K562 (cell line): Measurements from ENCODE around the gene TK1. TPM values are rescaled to one million over a fixed set of nuclear protein-coding genes. Genes with fewer than 3 reads are reported as not detected.

Experiments used
- CAMTA2 ChIP-seq: fragments of 250-450 bp; sonication (Bioruptor Pico); conservative IDR thresholded peaks from 2 replicates; pipeline ENCODE4 v1.5.1; 2022
- DIDO1 ChIP-seq: fragments of 450-650 bp; IDR thresholded peaks from 2 replicates; pipeline ENCODE4 v1.6.1; 2016; ENCODE audit warnings: low read depth, missing biosample characterization, missing genetic modification characterization
- ELF1 ChIP-seq: fragments of 200-800 bp; sonication (Bioruptor generic); IDR thresholded peaks from 2 replicates; pipeline ENCODE4 v1.6.1; 2016; ENCODE audit warnings: missing genetic modification characterization, missing compliant biosample characterization
- NKRF ChIP-seq: fragments of 450-650 bp; IDR thresholded peaks from 2 replicates; pipeline ENCODE4 v1.6.1; 2016; ENCODE audit warnings: borderline replicate concordance
- PRPF4 ChIP-seq: fragments of 200-400 bp; formaldehyde crosslinking; IDR thresholded peaks from one replicate; pipeline ENCODE4 v1.6.1; 2017; ENCODE audit warnings: low read length, low read depth, mild to moderate bottlenecking; ENCODE audit not compliant: insufficient read depth, poor library complexity, severe bottlenecking
- SIRT6 ChIP-seq: IDR thresholded peaks from one replicate; pipeline ENCODE4 v1.6.1; 2012; ENCODE audit warnings: low read depth, mild to moderate bottlenecking, control low read depth, inconsistent platforms, low read length, moderate library complexity
- SMARCB1 ChIP-seq: IDR thresholded peaks from 2 replicates; pipeline ENCODE4 v1.6.1; 2011; ENCODE audit warnings: improper control_type of control experiment, low read depth; ENCODE audit not compliant: insufficient read length
- SMC3 ChIP-seq: conservative IDR thresholded peaks from 2 replicates; pipeline ENCODE4 v1.6.1; 2011; ENCODE audit warnings: low read depth, low read length, improper control_type of control experiment; ENCODE audit not compliant: insufficient read depth
- polyA plus RNA-seq, 8 experiments: library from polyadenylated mRNA; depleted of rRNA in 4 of 8; stranded (reverse) in 5 of 8; unstranded in 3 of 8; fragments of >200 nt; fragmentation: Nextera tagmentation in 2 of 8; fragmentation: Illumina TruSeq in 1 of 8; extraction: Ambion mirVana in 2 of 8; extraction: Trizol in 1 of 8; gene quantifications; 2 replicates each; pipeline versions ENCODE4 v1.2.1 to v1.2.3, GENCODE V29; 2011 to 2014; ENCODE audit warnings: inconsistent platforms in 1 of 8, missing spikeins in 1 of 8
- total RNA-seq, 7 experiments: library from RNA; depleted of rRNA in 6 of 7; stranded (reverse); fragments of >200 nt in 6 of 7; fragmentation: Illumina TruSeq in 2 of 7; extraction: Trizol in 2 of 7; gene quantifications; 2 replicates each; pipeline versions ENCODE4 v1.2.1 to v1.2.3, GENCODE V29; 2011 to 2021; ENCODE audit warnings: low replicate concordance in 1 of 7

TK1 gene
- total and polyA plus RNA-seq, 9 of the 15 experiments (the other 6 are each of a cell fraction or from before 2014, with no cell fraction given) = 8.4 to 280 (median 103) TPM

GRCh38 chr17:78186692-78187595, at the start of gene TK1, which contains the start of gene AFMID (continued):
- peak; percentile 76 for TF ChIP-seq NKRF
- no peak for TF ChIP-seq DIDO1 (tag)
- peak; percentile 68 for TF ChIP-seq PRPF4
- no peak for TF ChIP-seq ELF1 (tag)
- TF ChIP-seq CAMTA2 (CRISPR knock-in tag) = no peak
- no peak for TF ChIP-seq SMARCB1
- TF ChIP-seq SIRT6 = no peak
- 0 out of 2 replicates have a peak, but pooled peaks have one; percentile 9 for TF ChIP-seq SMC3
- TF ChIP-seq, all 486 proteins: peak for 177
